ENCODE data around the gene ADAMTS12. TPM values are rescaled to one million over a fixed set of nuclear protein-coding genes. Genes with fewer than 3 reads are reported as not detected.

Gene ADAMTS12
- polyA plus RNA-seq, 1 of the 3 experiments (the other 2 are of a cell fraction), result 2.5 TPM

GRCh38 chr5:33772380-33772897 is 119.4 kb downstream of the ADAMTS12 start (continued):
- no peak for TF ChIP-seq FOXJ3 (CRISPR knock-in tag; IDR thresholded peaks at IDR 0.05)
- no peak for TF ChIP-seq FOXM1 (IDR thresholded peaks at IDR 0.05; ENCODE audit: low read depth)
- TF ChIP-seq IRF3 (IDR thresholded peaks at IDR 0.05; ENCODE audit: low read depth, low read length), result no peak
- no peak for TF ChIP-seq RCOR1 (IDR thresholded peaks at IDR 0.05; ENCODE audit: low read length)
- no peak for TF ChIP-seq NRF1 (IDR thresholded peaks at IDR 0.05; ENCODE audit: low read depth, low read length)
- TF ChIP-seq POLR2AphosphoS5 (IDR thresholded peaks at IDR 0.05; ENCODE audit: low read depth, low read length), result no peak
- no peak for TF ChIP-seq NFIC (IDR thresholded peaks at IDR 0.05; ENCODE audit: borderline replicate concordance)
- no peak for TF ChIP-seq PBX3 (IDR thresholded peaks at IDR 0.05)

GRCh38 chr5:33769968-33770367 is 121.8 kb downstream of the ADAMTS12 start:
- Histone ChIP-seq H3K4me2 (no peak overlapping the region), H3K9me3 (no peaks in the 10 kb centered on the region), H2AFZ (ENCODE audit: low read depth) (no peak overlapping the region), H3F3A (replicated peaks; ENCODE audit: insufficient read depth) (no peaks in the 10 kb centered on the region), H3K4me3 (ENCODE audit: low read depth in 2 of 2, low read length in 1 of 2) (no peak overlapping the region), H3K79me2 (ENCODE audit: insufficient read depth) (no peaks in the 10 kb centered on the region), H3K27me3 (ENCODE audit: insufficient read depth) (no peaks in the 10 kb centered on the region), H3K27ac (ENCODE audit: low read depth in 2 of 2, low read length in 1 of 2) (no peak overlapping the region), H3K9ac (no peak overlapping the region), H3K4me1 (ENCODE audit: control insufficient read depth in 1 of 2, insufficient read depth in 2 of 2, low read depth in 1 of 2, low read length in 1 of 2) (no peaks in the 10 kb centered on the region; a peak in 1 of 4 replicates), H4K20me1 (ENCODE audit: insufficient read depth) (no peaks in the 10 kb centered on the region), H3K9me2 (no peaks in the 10 kb centered on the region), H3K36me3 (replicated peaks in 1 of 2; ENCODE audit: control insufficient read depth in 1 of 2, insufficient read depth in 2 of 2, low read length in 1 of 2) (no peaks in the 10 kb centered on the region)
- CTCF ChIA-PET, result no interaction called here
- WGBS (ENCODE audit: low lambda C conversion rate), result 80% methylated on average over 1 of the region's 1 CpG
- TF ChIP-seq YY1 (IDR thresholded peaks at IDR 0.05; ENCODE audit: low read depth) (no peak), ELF1 (IDR thresholded peaks at IDR 0.05) (no peak), TCF12 (IDR thresholded peaks at IDR 0.05) (no peak), RFX5 (IDR thresholded peaks at IDR 0.05; ENCODE audit: low read length) (no peak), FOSL2 (IDR thresholded peaks at IDR 0.05; ENCODE audit: borderline replicate concordance, low read depth) (no peak)
- POLR2A ChIA-PET, result no interaction called here
- DNase-seq, result no peak

GRCh38 chr5:33769196-33769595 is 122.6 kb downstream of the ADAMTS12 start:
- no peaks in the 10 kb centered on the region for H3K9me3 ChIP-seq
- no peaks in the 10 kb centered on the region for H3K36me3 ChIP-seq (replicated peaks in 1 of 2; ENCODE audit: control insufficient read depth in 1 of 2, insufficient read depth in 2 of 2, low read length in 1 of 2)
- no peaks in the 10 kb centered on the region for H3F3A ChIP-seq (replicated peaks; ENCODE audit: insufficient read depth)
- no peak overlapping the region for H3K4me3 ChIP-seq (ENCODE audit: low read depth in 2 of 2, low read length in 1 of 2)
- no peak overlapping the region for H3K27ac ChIP-seq (ENCODE audit: low read depth in 2 of 2, low read length in 1 of 2)
- WGBS (ENCODE audit: low lambda C conversion rate), result 37% methylated on average over 2 of the region's 2 CpGs
- H4K20me1 ChIP-seq (ENCODE audit: insufficient read depth), result no peaks in the 10 kb centered on the region
- DNase-seq, result no peak
- ChIA-PET CTCF (no interaction called here), POLR2A (no interaction called here)
- no peaks in the 10 kb centered on the region; a peak in 1 of 4 replicates for H3K4me1 ChIP-seq (ENCODE audit: control insufficient read depth in 1 of 2, insufficient read depth in 2 of 2, low read depth in 1 of 2, low read length in 1 of 2)
- TF ChIP-seq FOXJ3 (CRISPR knock-in tag; IDR thresholded peaks at IDR 0.05) (no peak), GATA2 (CRISPR knock-in tag; IDR thresholded peaks at IDR 0.05) (no peak), GABPA (IDR thresholded peaks at IDR 0.05; ENCODE audit: low read depth) (no peak), IRF3 (IDR thresholded peaks at IDR 0.05; ENCODE audit: low read depth, low read length) (no peak), REST (IDR thresholded peaks at IDR 0.05; ENCODE audit: low read depth, low read length) (no peak), TAF1 (IDR thresholded peaks at IDR 0.05; ENCODE audit: borderline replicate concordance, low read depth, low read length) (no peak), ZBTB33 (IDR thresholded peaks at IDR 0.05; ENCODE audit: borderline replicate concordance, low read depth) (no peak), MEF2A (IDR thresholded peaks at IDR 0.05; ENCODE audit: borderline replicate concordance, low read depth) (no peak)
- H3K4me2 ChIP-seq, result no peak overlapping the region
- H3K79me2 ChIP-seq (ENCODE audit: insufficient read depth), result no peaks in the 10 kb centered on the region
- no peak overlapping the region for H3K9ac ChIP-seq
- H3K27me3 ChIP-seq (ENCODE audit: insufficient read depth), result no peaks in the 10 kb centered on the region
- H2AFZ ChIP-seq (ENCODE audit: low read depth), result no peak overlapping the region
- H3K9me2 ChIP-seq, result no peaks in the 10 kb centered on the region

Measured in SK-N-SH (cell line).